Ishikawa (cell line): ENCODE measurements around the gene PAGE5.

Source experiments
- CREB1 ChIP-seq: IDR thresholded peaks from 2 replicates; pipeline ENCODE4 v1.6.1; 2012; ENCODE audit warnings: low read depth
- EGR1 ChIP-seq: IDR thresholded peaks from 2 replicates; pipeline ENCODE4 v1.6.1; 2012
- FOXM1 ChIP-seq: IDR thresholded peaks from 2 replicates; pipeline ENCODE4 v1.6.1; 2012; ENCODE audit warnings: low read depth, borderline replicate concordance
- RAD21 ChIP-seq: IDR thresholded peaks from 2 replicates; pipeline ENCODE4 v1.6.1; 2012; ENCODE audit warnings: low read depth
- REST ChIP-seq: IDR thresholded peaks from 2 replicates; pipeline ENCODE4 v1.6.1; 2012; ENCODE audit warnings: low read depth, mild to moderate bottlenecking
- TCF12 ChIP-seq: IDR thresholded peaks from 2 replicates; pipeline ENCODE4 v1.6.1; 2012; ENCODE audit warnings: low read depth
- TEAD4 ChIP-seq: IDR thresholded peaks from 2 replicates; pipeline ENCODE4 v1.6.1; 2012
- USF1 ChIP-seq: IDR thresholded peaks from 2 replicates; pipeline ENCODE4 v1.6.1; 2012
- ZBTB7A ChIP-seq: IDR thresholded peaks from 2 replicates; pipeline ENCODE4 v1.6.1; 2012; ENCODE audit warnings: low read depth
- TF ChIP-seq, protein P1 (sequence below): IDR thresholded peaks from 2 replicates; pipeline ENCODE4 v1.6.1; 2012

PAGE5 gene

GRCh38 chrX:55253528-55253927, 33.4 kb downstream of the PAGE5 start:
- TF ChIP-seq TCF12: no peak
- TF ChIP-seq USF1: no peak

- TF ChIP-seq REST (no peak), USF1 (no peak), RAD21 (no peak), EGR1 (no peak), FOXM1 (no peak)
- TF ChIP-seq, protein P1, sequence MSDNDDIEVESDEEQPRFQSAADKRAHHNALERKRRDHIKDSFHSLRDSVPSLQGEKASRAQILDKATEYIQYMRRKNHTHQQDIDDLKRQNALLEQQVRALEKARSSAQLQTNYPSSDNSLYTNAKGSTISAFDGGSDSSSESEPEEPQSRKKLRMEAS: no peak
Measured at GRCh38 chrX:55260806-55261205, 40.7 kb downstream of the PAGE5 start.

GRCh38 chrX:55264816-55265215, 44.7 kb downstream of the PAGE5 start, which contains the start of gene PAGE3:
Gene PAGE3, minus strand, starts transcription at chrX:55264916. Its CDS starts 1,013 bp downstream, at chrX:55263903.
- TF ChIP-seq USF1: no peak
- no peak for TF ChIP-seq TEAD4
- TF ChIP-seq, protein P1: no peak
- TF ChIP-seq REST: no peak
- no peak for TF ChIP-seq CREB1
- no peak for TF ChIP-seq EGR1
- no peak for TF ChIP-seq ZBTB7A
